ENCODE data around the gene DKKL1.

DNA sequence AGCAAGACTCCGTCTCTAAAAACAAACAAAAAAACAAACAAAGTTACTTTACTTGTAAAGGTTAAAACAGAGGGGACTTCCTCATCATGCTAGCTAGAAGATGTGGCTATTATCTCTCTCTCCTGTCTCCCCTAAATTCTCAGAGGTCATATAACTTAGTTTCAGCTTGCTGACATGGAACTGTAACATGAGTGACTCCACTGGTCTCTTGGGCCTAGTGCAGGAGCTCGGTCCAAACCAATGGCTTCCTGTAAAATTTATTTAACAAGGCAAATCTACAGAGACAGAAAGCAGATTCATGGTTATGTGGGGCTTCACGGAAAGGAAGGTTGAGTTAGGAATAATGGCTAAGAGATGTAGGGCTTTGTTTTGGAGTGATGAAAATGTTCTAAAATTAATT, 14.8 kb downstream of the DKKL1 start:
- TF ChIP-seq ZNF396 (CRISPR knock-in tag; IDR thresholded peaks at IDR 0.05; ENCODE audit: borderline replicate concordance) (no peak), CTCF (IDR thresholded peaks at IDR 0.05) (no peak), HMGXB4 (CRISPR knock-in tag; IDR thresholded peaks at IDR 0.05) (no peak), USF2 (CRISPR knock-in tag; IDR thresholded peaks at IDR 0.05) (no peak), ZNF317 (CRISPR knock-in tag; IDR thresholded peaks at IDR 0.05; ENCODE audit: borderline replicate concordance, low read depth) (no peak), ATF1 (CRISPR knock-in tag; IDR thresholded peaks at IDR 0.05) (no peak), FOXJ3 (CRISPR knock-in tag; IDR thresholded peaks at IDR 0.05; ENCODE audit: borderline replicate concordance) (no peak), CREM (CRISPR knock-in tag; IDR thresholded peaks at IDR 0.05) (no peak), ETV6 (CRISPR knock-in tag; IDR thresholded peaks at IDR 0.05) (no peak), NR1H2 (CRISPR knock-in tag; IDR thresholded peaks at IDR 0.05) (no peak), SOX15 (CRISPR knock-in tag; IDR thresholded peaks at IDR 0.05) (no peak)
- TF ChIP-seq, protein P1, sequence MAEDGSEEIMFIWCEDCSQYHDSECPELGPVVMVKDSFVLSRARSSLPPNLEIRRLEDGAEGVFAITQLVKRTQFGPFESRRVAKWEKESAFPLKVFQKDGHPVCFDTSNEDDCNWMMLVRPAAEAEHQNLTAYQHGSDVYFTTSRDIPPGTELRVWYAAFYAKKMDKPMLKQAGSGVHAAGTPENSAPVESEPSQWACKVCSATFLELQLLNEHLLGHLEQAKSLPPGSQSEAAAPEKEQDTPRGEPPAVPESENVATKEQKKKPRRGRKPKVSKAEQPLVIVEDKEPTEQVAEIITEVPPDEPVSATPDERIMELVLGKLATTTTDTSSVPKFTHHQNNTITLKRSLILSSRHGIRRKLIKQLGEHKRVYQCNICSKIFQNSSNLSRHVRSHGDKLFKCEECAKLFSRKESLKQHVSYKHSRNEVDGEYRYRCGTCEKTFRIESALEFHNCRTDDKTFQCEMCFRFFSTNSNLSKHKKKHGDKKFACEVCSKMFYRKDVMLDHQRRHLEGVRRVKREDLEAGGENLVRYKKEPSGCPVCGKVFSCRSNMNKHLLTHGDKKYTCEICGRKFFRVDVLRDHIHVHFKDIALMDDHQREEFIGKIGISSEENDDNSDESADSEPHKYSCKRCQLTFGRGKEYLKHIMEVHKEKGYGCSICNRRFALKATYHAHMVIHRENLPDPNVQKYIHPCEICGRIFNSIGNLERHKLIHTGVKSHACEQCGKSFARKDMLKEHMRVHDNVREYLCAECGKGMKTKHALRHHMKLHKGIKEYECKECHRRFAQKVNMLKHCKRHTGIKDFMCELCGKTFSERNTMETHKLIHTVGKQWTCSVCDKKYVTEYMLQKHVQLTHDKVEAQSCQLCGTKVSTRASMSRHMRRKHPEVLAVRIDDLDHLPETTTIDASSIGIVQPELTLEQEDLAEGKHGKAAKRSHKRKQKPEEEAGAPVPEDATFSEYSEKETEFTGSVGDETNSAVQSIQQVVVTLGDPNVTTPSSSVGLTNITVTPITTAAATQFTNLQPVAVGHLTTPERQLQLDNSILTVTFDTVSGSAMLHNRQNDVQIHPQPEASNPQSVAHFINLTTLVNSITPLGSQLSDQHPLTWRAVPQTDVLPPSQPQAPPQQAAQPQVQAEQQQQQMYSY (CRISPR knock-in tag; IDR thresholded peaks at IDR 0.05) = no peak
- TF ChIP-seq, protein P2, sequence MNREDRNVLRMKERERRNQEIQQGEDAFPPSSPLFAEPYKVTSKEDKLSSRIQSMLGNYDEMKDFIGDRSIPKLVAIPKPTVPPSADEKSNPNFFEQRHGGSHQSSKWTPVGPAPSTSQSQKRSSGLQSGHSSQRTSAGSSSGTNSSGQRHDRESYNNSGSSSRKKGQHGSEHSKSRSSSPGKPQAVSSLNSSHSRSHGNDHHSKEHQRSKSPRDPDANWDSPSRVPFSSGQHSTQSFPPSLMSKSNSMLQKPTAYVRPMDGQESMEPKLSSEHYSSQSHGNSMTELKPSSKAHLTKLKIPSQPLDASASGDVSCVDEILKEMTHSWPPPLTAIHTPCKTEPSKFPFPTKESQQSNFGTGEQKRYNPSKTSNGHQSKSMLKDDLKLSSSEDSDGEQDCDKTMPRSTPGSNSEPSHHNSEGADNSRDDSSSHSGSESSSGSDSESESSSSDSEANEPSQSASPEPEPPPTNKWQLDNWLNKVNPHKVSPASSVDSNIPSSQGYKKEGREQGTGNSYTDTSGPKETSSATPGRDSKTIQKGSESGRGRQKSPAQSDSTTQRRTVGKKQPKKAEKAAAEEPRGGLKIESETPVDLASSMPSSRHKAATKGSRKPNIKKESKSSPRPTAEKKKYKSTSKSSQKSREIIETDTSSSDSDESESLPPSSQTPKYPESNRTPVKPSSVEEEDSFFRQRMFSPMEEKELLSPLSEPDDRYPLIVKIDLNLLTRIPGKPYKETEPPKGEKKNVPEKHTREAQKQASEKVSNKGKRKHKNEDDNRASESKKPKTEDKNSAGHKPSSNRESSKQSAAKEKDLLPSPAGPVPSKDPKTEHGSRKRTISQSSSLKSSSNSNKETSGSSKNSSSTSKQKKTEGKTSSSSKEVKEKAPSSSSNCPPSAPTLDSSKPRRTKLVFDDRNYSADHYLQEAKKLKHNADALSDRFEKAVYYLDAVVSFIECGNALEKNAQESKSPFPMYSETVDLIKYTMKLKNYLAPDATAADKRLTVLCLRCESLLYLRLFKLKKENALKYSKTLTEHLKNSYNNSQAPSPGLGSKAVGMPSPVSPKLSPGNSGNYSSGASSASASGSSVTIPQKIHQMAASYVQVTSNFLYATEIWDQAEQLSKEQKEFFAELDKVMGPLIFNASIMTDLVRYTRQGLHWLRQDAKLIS (CRISPR knock-in tag; IDR thresholded peaks at IDR 0.05; ENCODE audit: borderline replicate concordance) = no peak
